HepG2 (cell line): ENCODE data around the gene POU2AF3. TPM values are rescaled to one million over a fixed set of nuclear protein-coding genes. Genes with fewer than 3 reads are reported as not detected.

Experiments
- ATAC-seq: fragments of 200-7000 bp; cut with Tn5 transposase; 3 replicates; pipeline ENCODE4 v1.9.1; 2020; ENCODE audit warnings: mild to moderate bottlenecking, moderate library complexity
- BruUV-seq: library from RNA; stranded (reverse); fragments of 400-500 nt; replicated peaks from 2 replicates; lab custom pipeline; 2021; lab: Mats Ljungman, UMichigan
- CTCF ChIA-PET: fragments of 300-600 bp; formaldehyde crosslinking; extraction: SDS; loops from one replicate; lab custom pipeline; 2021; ENCODE audit warnings: low total read pairs, inconsistent platforms, low intra/inter-chr PET ratio; lab: Yijun Ruan, JAX
- POLR2A ChIA-PET: fragments of 350-600 bp; sonication (Branson Sonifier 250); formaldehyde crosslinking; loops from one replicate; lab custom pipeline; 2020; ENCODE audit warnings: antibody characterized with exemption, inconsistent platforms; lab: Yijun Ruan, JAX
- DNase-seq: peaks from one replicate; pipeline ENCODE4 v3.0.0-alpha.2; 2015; ENCODE audit warnings: low spot score
- FAIRE-seq: peaks from 3 replicates; lab custom pipeline; 2011; peaks lifted over from hg19 to GRCh38; lab: Jason Lieb, UNC
- H2AFZ ChIP-seq: one replicate; pipeline ENCODE4 v1.6.1; 2011; ENCODE audit warnings: low read length, inconsistent platforms
- H3K27ac ChIP-seq: fragments of 300-600 bp; 3 replicates; pipeline ENCODE4 v1.8.0; 2011; ENCODE audit warnings: mixed run types, mild to moderate bottlenecking, mixed read lengths, low read length, inconsistent platforms; ENCODE audit not compliant: insufficient read depth; ENCODE audit errors: extremely low read length
- H3K27me3 ChIP-seq, 2 experiments: fragments of 200-600 bp in 1 of 2; 2 replicates in 1 of 2; 3 replicates in 1 of 2; pipeline versions ENCODE4 v1.6.0 to v1.8.0; 2011; ENCODE audit warnings: low read length in 2 of 2, mild to moderate bottlenecking in 2 of 2, moderate library complexity in 2 of 2, inconsistent platforms in 1 of 2; ENCODE audit not compliant: insufficient read depth in 2 of 2, control insufficient read depth in 1 of 2
- H3K36me3 ChIP-seq, 2 experiments: fragments of 200-600 bp in 1 of 2; replicated peaks in 1 of 2; 2 replicates in 1 of 2; 3 replicates in 1 of 2; pipeline versions ENCODE4 v1.5.1 to v1.8.0; 2011; ENCODE audit warnings: low read length in 2 of 2, inconsistent platforms in 1 of 2; ENCODE audit not compliant: insufficient read depth in 2 of 2, control insufficient read depth in 1 of 2
- H3K4me1 ChIP-seq: 2 replicates; pipeline ENCODE4 v1.5.1; 2012; ENCODE audit warnings: low read length, inconsistent platforms; ENCODE audit not compliant: insufficient read depth
- H3K4me2 ChIP-seq: 2 replicates; pipeline ENCODE4 v1.6.0; 2011; ENCODE audit warnings: low read depth, low read length, inconsistent platforms
- H3K4me3 ChIP-seq, 3 experiments: fragments of 200-600 bp in 1 of 3; sonication (generic), shearing (Covaris generic) in 1 of 3; replicated peaks in 1 of 3; 2 replicates each; pipeline ENCODE4 v1.5.1; 2011 to 2016; ENCODE audit warnings: low read length in 3 of 3, inconsistent platforms in 2 of 3, low read depth in 2 of 3, mild to moderate bottlenecking in 2 of 3, control low read depth in 1 of 3, mixed read lengths in 1 of 3; ENCODE audit not compliant: insufficient read depth in 1 of 3
- H3K79me2 ChIP-seq: one replicate; pipeline ENCODE4 v1.6.1; 2011; ENCODE audit warnings: low read length, inconsistent platforms; ENCODE audit not compliant: insufficient read depth
- H3K9ac ChIP-seq: 2 replicates; pipeline ENCODE4 v1.6.0; 2011; ENCODE audit warnings: mild to moderate bottlenecking, low read depth, low read length, inconsistent platforms; ENCODE audit not compliant: insufficient read depth
- H3K9me3 ChIP-seq: 2 replicates; pipeline ENCODE4 v1.5.1; 2012; ENCODE audit warnings: mild to moderate bottlenecking, low read length
- H4K20me1 ChIP-seq: 2 replicates; pipeline ENCODE4 v1.6.0; 2011; ENCODE audit warnings: inconsistent platforms, mild to moderate bottlenecking, low read length, moderate library complexity; ENCODE audit not compliant: insufficient read depth
- KIAA2018 ChIP-seq: sonication (generic); formaldehyde crosslinking; IDR thresholded peaks from 2 replicates; pipeline ENCODE4 v1.5.0; 2020; ENCODE audit warnings: mild to moderate bottlenecking, missing genetic modification reagents, borderline replicate concordance
- NONO ChIP-seq, 2 experiments: fragments of 450-650 bp in 1 of 2; sonication (generic) in 1 of 2; formaldehyde crosslinking in 1 of 2; IDR thresholded peaks in 1 of 2; conservative IDR thresholded peaks in 1 of 2; 2 replicates each; pipeline versions ENCODE4 v1.6.1 to v1.8.0; 2017 to 2022; ENCODE audit warnings: mild to moderate bottlenecking in 1 of 2, missing genetic modification reagents in 1 of 2, moderate library complexity in 1 of 2
- RARG ChIP-seq: sonication (generic); formaldehyde crosslinking; IDR thresholded peaks from 2 replicates; pipeline ENCODE4 v1.4.0; 2020; ENCODE audit warnings: low read depth, mild to moderate bottlenecking, missing genetic modification reagents
- SIX4 ChIP-seq: sonication (generic); formaldehyde crosslinking; IDR thresholded peaks from 2 replicates; pipeline ENCODE4 v1.4.0; 2020; ENCODE audit warnings: missing genetic modification reagents
- ZFP91 ChIP-seq: sonication (generic); formaldehyde crosslinking; IDR thresholded peaks from 2 replicates; pipeline ENCODE4 v1.9.0; 2022; ENCODE audit warnings: missing genetic modification reagents, mild to moderate bottlenecking, borderline replicate concordance
- ZFYVE20 ChIP-seq: sonication (generic); formaldehyde crosslinking; IDR thresholded peaks from 2 replicates; pipeline ENCODE4 v1.8.0; 2023; ENCODE audit warnings: low read depth, mild to moderate bottlenecking, moderate library complexity, missing genetic modification reagents, borderline replicate concordance
- ZNF296 ChIP-seq: sonication (generic); formaldehyde crosslinking; conservative IDR thresholded peaks from 2 replicates; pipeline ENCODE4 v1.5.0; 2020; ENCODE audit warnings: mild to moderate bottlenecking, missing genetic modification reagents
- ZNF34 ChIP-seq: sonication (generic); formaldehyde crosslinking; IDR thresholded peaks from 2 replicates; pipeline ENCODE4 v1.4.0; 2020; ENCODE audit warnings: mild to moderate bottlenecking, missing genetic modification reagents, borderline replicate concordance
- ZNF354B ChIP-seq: sonication (generic); formaldehyde crosslinking; IDR thresholded peaks from 2 replicates; pipeline ENCODE4 v1.8.0; 2022; ENCODE audit warnings: mild to moderate bottlenecking, missing genetic modification reagents
- ZNF503 ChIP-seq: sonication (generic); formaldehyde crosslinking; IDR thresholded peaks from 2 replicates; pipeline ENCODE4 v1.4.0; 2020; ENCODE audit warnings: missing genetic modification reagents
- WGBS: methylation state at CpG from one replicate; pipeline ENCODE4 v1.1.6; 2017; ENCODE audit warnings: low lambda C conversion rate; 5-methylcytosine and 5-hydroxymethylcytosine counted together
- in situ Hi-C: cut with HindIII; loops from 2 replicates; pipeline ENCODE4 v1.10.0; 2017; ENCODE audit warnings: low pct_unique_long_range_greater_than_20kb; ENCODE audit not compliant: extremely low pct_ligation_motif_present
- intact Hi-C: fragments of 100-400 bp; cut with micrococcal nuclease; formaldehyde crosslinking; loops from one replicate; pipeline ENCODE4 v1.10.0; 2022; ENCODE audit not compliant: unreplicated experiment
- polyA plus RNA-seq, 8 experiments: library from polyadenylated mRNA; depleted of rRNA in 3 of 8; stranded (reverse) in 7 of 8; unstranded in 1 of 8; fragments of >200 nt; fragmentation: Illumina TruSeq in 4 of 8; extraction: Trizol in 4 of 8; gene quantifications; 2 replicates each; pipeline versions ENCODE4 v1.2.1 to v1.2.3, GENCODE V29; 2011 to 2016; ENCODE audit warnings: low read depth in 4 of 8, missing spikeins in 1 of 8, mixed read lengths in 1 of 8; ENCODE audit not compliant: insufficient read depth in 1 of 8
- total RNA-seq, 5 experiments: library from RNA; depleted of rRNA; stranded (reverse); fragments of >200 nt; fragmentation: Illumina TruSeq; extraction: Trizol; gene quantifications; 2 replicates each; pipeline ENCODE4 v1.2.3, GENCODE V29; 2016; ENCODE audit warnings: low read depth in 1 of 5

The POU2AF3 gene
- total and polyA plus RNA-seq, 2 of the 13 experiments (the other 11 are each of a cell fraction or from before 2014, with no cell fraction given) = 7.8 to 71.2 TPM

GRCh38 chr11:111329306-111330204, 31.2 kb downstream of the POU2AF3 start:
- no peak overlapping the region for H3K9ac ChIP-seq
- no peaks in the 10 kb centered on the region for H3K9me3 ChIP-seq
- no peak overlapping the region for H2AFZ ChIP-seq
- H3K27me3 ChIP-seq = no peaks in the 10 kb centered on the region
- H3K36me3 ChIP-seq = no peaks in the 10 kb centered on the region
- FAIRE-seq (no peak), DNase-seq (no peak), ATAC-seq (no peak)
- H4K20me1 ChIP-seq = no peaks in the 10 kb centered on the region
- H3K79me2 ChIP-seq = no peaks in the 10 kb centered on the region
- WGBS = 94% methylated on average over 7 of the region's 7 CpGs
- BruUV-seq = no TSS peak
- intact Hi-C loops (no loop called here), in situ Hi-C loops (no loop called here)
- ChIA-PET CTCF (no interaction called here), POLR2A (interaction anchor here (2.1 to 8.2 kb wide), 2 partner anchors 9 to 31 kb away, joined by 11 to 197 read pairs; no protein-coding TSS in a partner anchor)
- H3K4me2 ChIP-seq = no peak overlapping the region
- peaks cover 77% of the 10 kb centered on the region for H3K4me1 ChIP-seq
- no peak overlapping the region for H3K4me3 ChIP-seq
- H3K27ac ChIP-seq = no peak overlapping the region
- TF ChIP-seq NONO (IDR thresholded peaks at IDR 0.05) (no peak), NONO (CRISPR knock-in tag; conservative IDR thresholded peaks at IDR 0.05) (no peak), ZNF296 (CRISPR knock-in tag) (no peak), ZFYVE20 (CRISPR knock-in tag) (no peak), KIAA2018 (CRISPR knock-in tag) (no peak), ZFP91 (no peak), RARG (CRISPR knock-in tag) (no peak), ZNF503 (CRISPR knock-in tag) (no peak), SIX4 (CRISPR knock-in tag) (no peak), ZNF354B (CRISPR knock-in tag) (no peak), ZNF34 (CRISPR knock-in tag) (no peak)
